GM12878 (cell line): ENCODE measurements around the gene POU2F3. TPM values are rescaled to one million over a fixed set of nuclear protein-coding genes. Genes with fewer than 3 reads are reported as not detected.
A peak's percentile ranks its signal among the peaks of the same experiment; 100 is the strongest.

Experiments used
- ATAC-seq: fragments of 200-7000 bp; cut with Tn5 transposase; 3 replicates; pipeline ENCODE4 v1.9.1; 2020; ENCODE audit warnings: mild to moderate bottlenecking, moderate library complexity
- BruUV-seq: library from RNA; stranded (reverse); fragments of 400-500 nt; replicated peaks from 2 replicates; lab custom pipeline; 2021; lab: Mats Ljungman, UMichigan
- CTCF ChIA-PET: fragments of 300-600 bp; sonication (Branson Sonifier 250); formaldehyde crosslinking; extraction: SDS; loops from one replicate; lab custom pipeline; 2021; ENCODE audit warnings: inconsistent platforms; lab: Yijun Ruan, JAX
- POLR2A ChIA-PET: fragments of 350-600 bp; formaldehyde crosslinking; extraction: SDS; loops from one replicate; lab custom pipeline; 2021; ENCODE audit warnings: inconsistent platforms; lab: Charles Lee
- RAD21 ChIA-PET: fragments of 300-600 bp; sonication (Branson Sonifier 250); formaldehyde crosslinking; loops from one replicate; lab custom pipeline; 2023; ENCODE audit warnings: antibody characterized with exemption; ENCODE audit not compliant: unreplicated experiment; lab: Charles Lee
- SMC1A ChIA-PET: fragments of 300-600 bp; sonication (Branson Sonifier 250); formaldehyde crosslinking; loops from one replicate; lab custom pipeline; 2023; ENCODE audit not compliant: unreplicated experiment, uncharacterized antibody; lab: Charles Lee
- DNase-seq: peaks from one replicate; pipeline ENCODE4 v3.0.0-alpha.2; 2011; ENCODE audit warnings: low read depth, low spot score
- FAIRE-seq: peaks from 3 replicates; lab custom pipeline; 2011; peaks lifted over from hg19 to GRCh38; lab: Jason Lieb, UNC
- H2AFZ ChIP-seq: 2 replicates; pipeline ENCODE4 v1.6.0; 2011; ENCODE audit warnings: low read depth, low read length, control low read depth; ENCODE audit not compliant: control insufficient read depth
- H3K27ac ChIP-seq: 2 replicates; pipeline ENCODE4 v1.5.1; 2011; ENCODE audit warnings: control low read depth; ENCODE audit not compliant: control insufficient read depth, insufficient read depth
- H3K27me3 ChIP-seq, 2 experiments: replicated peaks in 1 of 2; 2 replicates each; pipeline versions ENCODE4 v1.6.0 to v1.6.1; 2011; ENCODE audit warnings: low read length in 1 of 2; ENCODE audit not compliant: control insufficient read depth in 2 of 2, insufficient read depth in 2 of 2
- H3K36me3 ChIP-seq, 2 experiments: 2 replicates each; pipeline ENCODE4 v1.5.1; 2011; ENCODE audit warnings: low read length in 1 of 2; ENCODE audit not compliant: control insufficient read depth in 2 of 2, insufficient read depth in 2 of 2
- H3K4me1 ChIP-seq: 2 replicates; pipeline ENCODE4 v1.6.1; 2011; ENCODE audit warnings: mild to moderate bottlenecking, low read length, moderate library complexity, mixed read lengths; ENCODE audit not compliant: control insufficient read depth, insufficient read depth
- H3K4me2 ChIP-seq: 2 replicates; pipeline ENCODE4 v1.6.0; 2011; ENCODE audit warnings: control low read depth; ENCODE audit not compliant: control insufficient read depth, insufficient read depth
- H3K4me3 ChIP-seq: fragments of 200-600 bp; sonication (generic); 2 replicates; pipeline ENCODE4 v1.5.1; 2016
- H3K79me2 ChIP-seq: 2 replicates; pipeline ENCODE4 v1.6.0; 2011; ENCODE audit warnings: low read length; ENCODE audit not compliant: control insufficient read depth, insufficient read depth
- H3K9ac ChIP-seq: 2 replicates; pipeline ENCODE4 v1.8.0; 2011; ENCODE audit warnings: low read length, control low read depth, mixed read lengths; ENCODE audit not compliant: control insufficient read depth, insufficient read depth
- H3K9me3 ChIP-seq: replicated peaks from 3 replicates; pipeline ENCODE4 v1.5.1; 2011; ENCODE audit warnings: mild to moderate bottlenecking, low read length; ENCODE audit not compliant: control insufficient read depth, insufficient read depth
- H4K20me1 ChIP-seq: 2 replicates; pipeline ENCODE4 v1.6.0; 2011; ENCODE audit not compliant: control insufficient read depth, insufficient read depth
- BCL11A ChIP-seq: IDR thresholded peaks from 2 replicates; pipeline ENCODE4 v1.6.1; 2011; ENCODE audit warnings: low read depth, low read length
- EP300 ChIP-seq, 2 experiments: fragments of 150-350 bp in 1 of 2; IDR thresholded peaks; 2 replicates each; pipeline ENCODE4 v1.6.1; 2011 to 2012; ENCODE audit warnings: low read depth in 2 of 2, low read length in 2 of 2, borderline replicate concordance in 1 of 2, improper control_type of control experiment in 1 of 2, inconsistent platforms in 1 of 2; ENCODE audit not compliant: control insufficient read depth in 1 of 2
- MEF2B ChIP-seq: fragments of 450-650 bp; IDR thresholded peaks from 2 replicates; pipeline ENCODE4 v1.6.1; 2018; ENCODE audit warnings: mild to moderate bottlenecking, moderate library complexity; ENCODE audit not compliant: partially characterized antibody, poor library complexity, severe bottlenecking
- NFXL1 ChIP-seq: fragments of 450-650 bp; IDR thresholded peaks from 2 replicates; pipeline ENCODE4 v1.6.1; 2017; ENCODE audit warnings: antibody characterized with exemption, mild to moderate bottlenecking, borderline replicate concordance
- PAX5 ChIP-seq: IDR thresholded peaks from 2 replicates; pipeline ENCODE4 v1.6.1; 2011; ENCODE audit warnings: low read depth, low read length, borderline replicate concordance
- POLR2A ChIP-seq: IDR thresholded peaks from 2 replicates; pipeline ENCODE4 v1.6.1; 2011; ENCODE audit warnings: low read depth, mild to moderate bottlenecking, low read length
- RUNX3 ChIP-seq: IDR thresholded peaks from 2 replicates; pipeline ENCODE4 v1.6.1; 2012; ENCODE audit warnings: low read length, inconsistent platforms
- SIN3A ChIP-seq: IDR thresholded peaks from 2 replicates; pipeline ENCODE4 v1.6.1; 2012; ENCODE audit warnings: low read depth, low read length, improper control_type of control experiment
- SREBF1 ChIP-seq: IDR thresholded peaks from 2 replicates; pipeline ENCODE4 v1.6.1; 2012; ENCODE audit warnings: mild to moderate bottlenecking, low read length
- SUPT20H ChIP-seq: IDR thresholded peaks from 2 replicates; pipeline ENCODE4 v1.6.1; 2011; ENCODE audit warnings: low read depth, mild to moderate bottlenecking, low read length, moderate library complexity, borderline replicate concordance; ENCODE audit not compliant: control insufficient read depth
- TCF7 ChIP-seq: IDR thresholded peaks from 2 replicates; pipeline ENCODE4 v1.6.1; 2014; ENCODE audit warnings: antibody characterized with exemption, borderline replicate concordance
- WRNIP1 ChIP-seq: IDR thresholded peaks from 2 replicates; pipeline ENCODE4 v1.6.1; 2011; ENCODE audit warnings: low read depth, low read length, improper control_type of control experiment, borderline replicate concordance
- WGBS: methylation state at CpG from one replicate; pipeline ENCODE4 v1.1.6; 2016; ENCODE audit warnings: low lambda C conversion rate; ENCODE audit not compliant: insufficient replicate concordance, insufficient coverage; ENCODE audit errors: missing lambda C conversion rate; 5-methylcytosine and 5-hydroxymethylcytosine counted together
- in situ Hi-C: fragments of 300-500 bp; cut with MboI; formaldehyde crosslinking; loops from 9 replicates; pipeline ENCODE4 v1.14.3; 2018; ENCODE audit warnings: mixed read lengths
- intact Hi-C: fragments of 100-400 bp; cut with micrococcal nuclease; formaldehyde crosslinking; loops from one replicate; pipeline ENCODE4 v1.14.2; 2022; ENCODE audit not compliant: unreplicated experiment
- polyA plus RNA-seq, 11 experiments: library from polyadenylated mRNA; depleted of rRNA in 4 of 11; unstranded in 6 of 11; stranded (reverse) in 5 of 11; fragments of >200 nt; fragmentation: Nextera tagmentation in 4 of 11; fragmentation: Illumina TruSeq in 1 of 11; extraction: Ambion mirVana in 4 of 11; extraction: Trizol in 1 of 11; gene quantifications; 1 replicate in 1 of 11; 2 replicates in 10 of 11; pipeline versions ENCODE4 v1.2.1 to v1.2.3, GENCODE V29; 2011 to 2016; ENCODE audit warnings: inconsistent platforms in 2 of 11, missing spikeins in 2 of 11, low read depth in 1 of 11
- total RNA-seq, 4 experiments: library from RNA; depleted of rRNA in 3 of 4; stranded (reverse); fragments of >200 nt in 3 of 4; fragmentation: Illumina TruSeq in 1 of 4; extraction: Trizol in 1 of 4; gene quantifications; 2 replicates each; pipeline versions ENCODE4 v1.2.1 to v1.2.3, GENCODE V29; 2013 to 2021
- TF ChIP-seq, protein P1 (sequence below): fragments of 450-650 bp; IDR thresholded peaks from 2 replicates; pipeline ENCODE4 v1.6.1; 2017; ENCODE audit warnings: borderline replicate concordance
- TF ChIP-seq, protein P2 (sequence below): IDR thresholded peaks from 2 replicates; pipeline ENCODE4 v1.6.1; 2012; ENCODE audit warnings: low read depth, low read length, improper control_type of control experiment
- TF ChIP-seq, protein P3 (sequence below): fragments of 450-650 bp; IDR thresholded peaks from 2 replicates; pipeline ENCODE4 v1.6.1; 2018; ENCODE audit warnings: mild to moderate bottlenecking, low read depth, moderate library complexity; ENCODE audit not compliant: partially characterized antibody

POU2F3 gene
- total and polyA plus RNA-seq, 10 of the 15 experiments (the other 5 are each of a cell fraction or from before 2014, with no cell fraction given): 0.09 to 4.4 (median 0.33) TPM

DNA sequence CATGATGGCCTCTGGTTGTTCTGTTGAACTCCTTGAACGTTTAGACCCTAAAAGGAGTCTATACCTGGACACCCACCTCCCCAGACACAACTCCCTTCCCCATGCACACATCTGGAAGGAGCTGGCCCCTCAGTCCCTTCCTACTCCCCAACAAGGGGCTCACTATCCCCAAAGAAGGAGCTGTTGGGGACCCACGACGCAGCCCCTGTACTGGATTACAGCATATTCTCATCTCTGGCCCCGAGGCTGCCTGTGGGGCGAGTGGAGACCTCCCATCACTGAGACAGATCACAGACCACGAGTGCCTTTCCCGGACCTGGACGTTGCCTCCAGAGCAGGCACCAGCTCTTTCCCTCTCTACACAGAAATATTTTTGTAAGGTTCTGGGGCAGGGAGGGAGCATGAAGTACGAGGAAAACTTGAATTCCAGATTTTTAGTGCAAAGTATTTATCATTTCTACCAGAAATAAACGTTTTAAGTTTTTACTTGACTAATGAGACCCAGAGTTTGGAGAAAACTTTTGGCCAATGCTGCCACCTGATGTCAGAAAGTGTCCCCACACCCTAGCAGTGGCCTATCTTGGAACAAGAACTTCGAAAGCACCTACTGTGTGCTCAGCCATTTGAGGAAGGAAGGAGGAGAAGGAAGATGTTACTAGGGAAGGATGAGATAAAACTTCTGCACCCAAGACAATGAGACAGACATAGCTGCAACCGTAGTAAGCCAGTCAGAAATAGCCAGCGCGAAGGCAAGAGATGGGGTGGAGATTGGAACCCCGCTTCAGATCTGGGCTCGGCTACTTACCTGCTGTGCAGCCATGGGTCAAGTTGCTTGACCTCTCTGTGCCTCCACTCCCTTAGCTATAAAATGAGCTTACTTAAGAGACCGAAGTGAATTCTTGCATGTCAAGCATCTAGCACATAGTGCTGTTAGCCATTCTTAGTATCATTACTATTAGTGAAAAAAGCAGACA, 10.2 kb upstream of the POU2F3 start:
- in situ Hi-C loops: loop anchor here (5.0 kb wide), 2 partner anchors 57 to 73 kb away; no protein-coding TSS in a partner anchor
- peaks cover 7% of the 10 kb centered on the region for H3K4me1 ChIP-seq
- peaks cover 5 to 8% of the 10 kb centered on the region in 2 experiments for H3K27me3 ChIP-seq
- H4K20me1 ChIP-seq: no peaks in the 10 kb centered on the region
- FAIRE-seq (peak; percentile 70), ATAC-seq (peak; percentile 59), DNase-seq (no peak)
- intact Hi-C loops: loop anchor here (1.0 to 10.0 kb wide), 3 partner anchors 57 to 745 kb away; no protein-coding TSS in a partner anchor
- H2AFZ ChIP-seq: no peak overlapping the region
- ChIA-PET CTCF (interaction anchor here (0.6 to 18.4 kb wide), 16 partner anchors 14 to 73 kb away, joined by 3 to 783 read pairs (median 4); no protein-coding TSS in a partner anchor), SMC1A (interaction anchor here (0.7 to 11.4 kb wide), 8 partner anchors 10 to 70 kb away, joined by 3 to 372 read pairs (median 4); partner anchors contain the start of gene POU2F3), POLR2A (no interaction called here), RAD21 (interaction anchor here (0.8 to 13.5 kb wide), 5 partner anchors 15 to 71 kb away, joined by 3 to 348 read pairs (median 3); no protein-coding TSS in a partner anchor)
- no peak overlapping the region for H3K9ac ChIP-seq
- no peak overlapping the region for H3K4me3 ChIP-seq
- BruUV-seq: no TSS peak
- no peak overlapping the region for H3K27ac ChIP-seq
- H3K4me2 ChIP-seq: no peak overlapping the region
- no peaks in the 10 kb centered on the region for H3K36me3 ChIP-seq
- WGBS: 44% methylated on average over 17 of the region's 17 CpGs
- no peaks in the 10 kb centered on the region for H3K79me2 ChIP-seq
- no peaks in the 10 kb centered on the region; the same call in 2 of the 3 replicates for H3K9me3 ChIP-seq
- TF ChIP-seq WRNIP1: 0 out of 2 replicates have a peak, but pooled peaks have one; percentile 73
- no peak for TF ChIP-seq RUNX3
- no peak for TF ChIP-seq TCF7
- TF ChIP-seq, protein P1, sequence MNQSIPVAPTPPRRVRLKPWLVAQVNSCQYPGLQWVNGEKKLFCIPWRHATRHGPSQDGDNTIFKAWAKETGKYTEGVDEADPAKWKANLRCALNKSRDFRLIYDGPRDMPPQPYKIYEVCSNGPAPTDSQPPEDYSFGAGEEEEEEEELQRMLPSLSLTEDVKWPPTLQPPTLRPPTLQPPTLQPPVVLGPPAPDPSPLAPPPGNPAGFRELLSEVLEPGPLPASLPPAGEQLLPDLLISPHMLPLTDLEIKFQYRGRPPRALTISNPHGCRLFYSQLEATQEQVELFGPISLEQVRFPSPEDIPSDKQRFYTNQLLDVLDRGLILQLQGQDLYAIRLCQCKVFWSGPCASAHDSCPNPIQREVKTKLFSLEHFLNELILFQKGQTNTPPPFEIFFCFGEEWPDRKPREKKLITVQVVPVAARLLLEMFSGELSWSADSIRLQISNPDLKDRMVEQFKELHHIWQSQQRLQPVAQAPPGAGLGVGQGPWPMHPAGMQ: no peak
- TF ChIP-seq MEF2B: no peak
- TF ChIP-seq, protein P2, sequence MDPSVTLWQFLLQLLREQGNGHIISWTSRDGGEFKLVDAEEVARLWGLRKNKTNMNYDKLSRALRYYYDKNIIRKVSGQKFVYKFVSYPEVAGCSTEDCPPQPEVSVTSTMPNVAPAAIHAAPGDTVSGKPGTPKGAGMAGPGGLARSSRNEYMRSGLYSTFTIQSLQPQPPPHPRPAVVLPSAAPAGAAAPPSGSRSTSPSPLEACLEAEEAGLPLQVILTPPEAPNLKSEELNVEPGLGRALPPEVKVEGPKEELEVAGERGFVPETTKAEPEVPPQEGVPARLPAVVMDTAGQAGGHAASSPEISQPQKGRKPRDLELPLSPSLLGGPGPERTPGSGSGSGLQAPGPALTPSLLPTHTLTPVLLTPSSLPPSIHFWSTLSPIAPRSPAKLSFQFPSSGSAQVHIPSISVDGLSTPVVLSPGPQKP: no peak
- TF ChIP-seq, protein P3, sequence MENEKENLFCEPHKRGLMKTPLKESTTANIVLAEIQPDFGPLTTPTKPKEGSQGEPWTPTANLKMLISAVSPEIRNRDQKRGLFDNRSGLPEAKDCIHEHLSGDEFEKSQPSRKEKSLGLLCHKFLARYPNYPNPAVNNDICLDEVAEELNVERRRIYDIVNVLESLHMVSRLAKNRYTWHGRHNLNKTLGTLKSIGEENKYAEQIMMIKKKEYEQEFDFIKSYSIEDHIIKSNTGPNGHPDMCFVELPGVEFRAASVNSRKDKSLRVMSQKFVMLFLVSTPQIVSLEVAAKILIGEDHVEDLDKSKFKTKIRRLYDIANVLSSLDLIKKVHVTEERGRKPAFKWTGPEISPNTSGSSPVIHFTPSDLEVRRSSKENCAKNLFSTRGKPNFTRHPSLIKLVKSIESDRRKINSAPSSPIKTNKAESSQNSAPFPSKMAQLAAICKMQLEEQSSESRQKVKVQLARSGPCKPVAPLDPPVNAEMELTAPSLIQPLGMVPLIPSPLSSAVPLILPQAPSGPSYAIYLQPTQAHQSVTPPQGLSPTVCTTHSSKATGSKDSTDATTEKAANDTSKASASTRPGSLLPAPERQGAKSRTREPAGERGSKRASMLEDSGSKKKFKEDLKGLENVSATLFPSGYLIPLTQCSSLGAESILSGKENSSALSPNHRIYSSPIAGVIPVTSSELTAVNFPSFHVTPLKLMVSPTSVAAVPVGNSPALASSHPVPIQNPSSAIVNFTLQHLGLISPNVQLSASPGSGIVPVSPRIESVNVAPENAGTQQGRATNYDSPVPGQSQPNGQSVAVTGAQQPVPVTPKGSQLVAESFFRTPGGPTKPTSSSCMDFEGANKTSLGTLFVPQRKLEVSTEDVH: no peak
- TF ChIP-seq BCL11A: no peak
- TF ChIP-seq SIN3A: no peak
- TF ChIP-seq SREBF1: no peak
- TF ChIP-seq NFXL1: no peak
- no peak for TF ChIP-seq SUPT20H
- TF ChIP-seq PAX5: no peak
- TF ChIP-seq EP300 (IDR thresholded peaks at IDR 0.05; ENCODE audit: borderline replicate concordance in 1 of 2, control insufficient read depth in 1 of 2, low read depth in 2 of 2, low read length in 2 of 2): no peak
- TF ChIP-seq POLR2A: no peak
